WTC11 (cell line): Measurements from ENCODE around the gene CS.

Source experiments
- ATF6 ChIP-seq: sonication (generic); formaldehyde crosslinking; IDR thresholded peaks from 2 replicates; pipeline ENCODE4 v1.8.1; 2023; ENCODE audit warnings: mild to moderate bottlenecking, missing genetic modification reagents
- CBFB ChIP-seq: sonication (generic); formaldehyde crosslinking; IDR thresholded peaks from 2 replicates; pipeline ENCODE4 v1.8.1; 2022; ENCODE audit warnings: mild to moderate bottlenecking, low read depth, missing genetic modification reagents
- CTCF ChIP-seq: fragments of 200-600 bp; IDR thresholded peaks from 2 replicates; pipeline ENCODE4 v1.8.0; 2022; ENCODE audit warnings: antibody characterized with exemption
- IRF1 ChIP-seq: sonication (generic); formaldehyde crosslinking; IDR thresholded peaks from 2 replicates; pipeline ENCODE4 v1.8.0; 2023; ENCODE audit warnings: missing genetic modification reagents
- PRDM15 ChIP-seq: sonication (generic); formaldehyde crosslinking; IDR thresholded peaks from 2 replicates; pipeline ENCODE4 v1.8.0; 2022; ENCODE audit warnings: missing genetic modification reagents

- TF ChIP-seq CBFB (CRISPR knock-in tag) (no peak), IRF1 (no peak), CTCF (no peak), ATF6 (CRISPR knock-in tag) (no peak), PRDM15 (CRISPR knock-in tag) (no peak)
Observed at GRCh38 chr12:56321027-56321426, 20.9 kb upstream of the CS start.
